H1 (cell line): ENCODE results near the gene PCCA. TPM values are rescaled to one million over a fixed set of nuclear protein-coding genes. Genes with fewer than 3 reads are reported as not detected.
A peak's percentile ranks its signal among the peaks of the same experiment; 100 is the strongest.

Experiments
- CTCF ChIA-PET: fragments of 300-600 bp; sonication (Branson Sonifier 250); formaldehyde crosslinking; loops from one replicate; lab custom pipeline; 2021; ENCODE audit not compliant: partially characterized antibody; lab: Charles Lee
- POLR2A ChIA-PET: fragments of 300-600 bp; sonication (Branson Sonifier 250); formaldehyde crosslinking; loops from one replicate; lab custom pipeline; 2021; ENCODE audit warnings: inconsistent platforms; ENCODE audit not compliant: partially characterized antibody; lab: Charles Lee
- DNase-seq, 2 experiments: peaks; one replicate each; pipeline versions ENCODE4 v3.0.0 to v3.0.0-alpha.2; 2010 to 2022; ENCODE audit warnings: low spot score in 2 of 2, low read depth in 1 of 2, mixed read lengths in 1 of 2
- FAIRE-seq: peaks from 2 replicates; lab custom pipeline; 2011; peaks lifted over from hg19 to GRCh38; lab: Jason Lieb, UNC
- H2AFZ ChIP-seq: 2 replicates; pipeline ENCODE4 v1.8.1; 2012; ENCODE audit warnings: low read length, inconsistent platforms
- H2AK5ac ChIP-seq: 2 replicates; pipeline ENCODE4 v1.6.1; 2013; ENCODE audit warnings: low read depth, low read length
- H2BK120ac ChIP-seq: replicated peaks from 2 replicates; pipeline ENCODE3; 2013; ENCODE audit warnings: low read depth, low read length, inconsistent platforms
- H2BK12ac ChIP-seq: 2 replicates; pipeline ENCODE4 v1.6.1; 2013; ENCODE audit warnings: low read depth, low read length
- H2BK15ac ChIP-seq: 2 replicates; pipeline ENCODE4 v1.6.1; 2013; ENCODE audit warnings: low read length
- H2BK20ac ChIP-seq: 2 replicates; pipeline ENCODE4 v1.6.1; 2013; ENCODE audit warnings: low read length
- H2BK5ac ChIP-seq: 2 replicates; pipeline ENCODE4 v1.6.1; 2013; ENCODE audit warnings: low read depth, low read length
- H3K14ac ChIP-seq: 2 replicates; pipeline ENCODE4 v1.6.1; 2013; ENCODE audit warnings: inconsistent platforms; ENCODE audit not compliant: insufficient read length
- H3K18ac ChIP-seq: 2 replicates; pipeline ENCODE4 v1.6.1; 2013; ENCODE audit warnings: low read length; ENCODE audit errors: extremely low read depth
- H3K23ac ChIP-seq: 2 replicates; pipeline ENCODE4 v1.6.1; 2013; ENCODE audit warnings: inconsistent platforms; ENCODE audit not compliant: insufficient read length
- H3K23me2 ChIP-seq: 2 replicates; pipeline ENCODE4 v1.6.1; 2013; ENCODE audit warnings: low read depth, low read length
- H3K27ac ChIP-seq: 2 replicates; pipeline ENCODE4 v1.6.1; 2011; ENCODE audit warnings: low read depth, low read length, inconsistent platforms
- H3K27me3 ChIP-seq, 4 experiments: replicated peaks in 1 of 4; 1 replicate in 1 of 4; 2 replicates in 3 of 4; pipeline versions ENCODE4 v1.6.1 to v1.8.1; 2011 to 2013; ENCODE audit warnings: low read length in 3 of 4, mild to moderate bottlenecking in 3 of 4, inconsistent platforms in 2 of 4, mixed read lengths in 2 of 4, moderate library complexity in 1 of 4; ENCODE audit not compliant: control insufficient read depth in 3 of 4, insufficient read depth in 3 of 4; ENCODE audit errors: extremely low read depth in 1 of 4
- H3K36me3 ChIP-seq, 4 experiments: 2 replicates each; pipeline versions ENCODE4 v1.6.1 to v1.8.1; 2011 to 2013; ENCODE audit warnings: mild to moderate bottlenecking in 4 of 4, low read length in 3 of 4, moderate library complexity in 2 of 4, control low read depth in 1 of 4, inconsistent platforms in 1 of 4; ENCODE audit not compliant: insufficient read depth in 4 of 4, control insufficient read depth in 2 of 4
- H3K4ac ChIP-seq: replicated peaks from 2 replicates; pipeline ENCODE3; 2013; ENCODE audit warnings: low read length, low read depth, mixed read lengths, inconsistent platforms; ENCODE audit not compliant: insufficient read length
- H3K4me1 ChIP-seq, 4 experiments: replicated peaks in 1 of 4; 1 replicate in 1 of 4; 2 replicates in 3 of 4; pipeline versions ENCODE4 v1.6.1 to v1.8.1; 2011 to 2013; ENCODE audit warnings: low read length in 3 of 4, inconsistent platforms in 2 of 4, mixed read lengths in 1 of 4; ENCODE audit not compliant: insufficient read depth in 4 of 4, control insufficient read depth in 3 of 4
- H3K4me2 ChIP-seq, 2 experiments: 2 replicates each; pipeline versions ENCODE4 v1.6.1 to v1.8.1; 2011 to 2013; ENCODE audit warnings: low read depth in 2 of 2, low read length in 2 of 2, control low read depth in 1 of 2, inconsistent platforms in 1 of 2, mild to moderate bottlenecking in 1 of 2; ENCODE audit not compliant: insufficient read depth in 1 of 2
- H3K4me3 ChIP-seq, 4 experiments: fragments of 200-600, 300-600 bp in 1 of 4; sonication (generic), shearing (Covaris generic), sonication (Bioruptor Twin) in 1 of 4; 2 replicates each; pipeline versions ENCODE4 v1.5.1 to v1.8.1; 2011 to 2016; ENCODE audit warnings: low read length in 4 of 4, low read depth in 3 of 4, control low read depth in 2 of 4, inconsistent platforms in 2 of 4, mild to moderate bottlenecking in 2 of 4, mixed read lengths in 1 of 4, moderate library complexity in 1 of 4; ENCODE audit not compliant: insufficient read depth in 2 of 4; ENCODE audit errors: extremely low read depth in 1 of 4
- H3K56ac ChIP-seq: replicated peaks from 2 replicates; pipeline ENCODE3; 2013; ENCODE audit warnings: low read depth, mild to moderate bottlenecking, mixed read lengths, low read length, inconsistent platforms; ENCODE audit not compliant: insufficient read length
- H3K79me1 ChIP-seq: 2 replicates; pipeline ENCODE4 v1.6.1; 2013; ENCODE audit warnings: low read depth, low read length, control low read depth
- H3K79me2 ChIP-seq, 2 experiments: 2 replicates each; pipeline versions ENCODE4 v1.6.1 to v1.8.1; 2012 to 2013; ENCODE audit warnings: low read length in 2 of 2, mild to moderate bottlenecking in 2 of 2, inconsistent platforms in 1 of 2; ENCODE audit not compliant: insufficient read depth in 2 of 2, control insufficient read depth in 1 of 2
- H3K9ac ChIP-seq, 4 experiments: replicated peaks in 1 of 4; 1 replicate in 1 of 4; 2 replicates in 3 of 4; pipeline versions ENCODE4 v1.6.1 to v1.8.1; 2011 to 2013; ENCODE audit warnings: low read depth in 3 of 4, low read length in 3 of 4, control low read depth in 2 of 4, mild to moderate bottlenecking in 2 of 4, moderate library complexity in 2 of 4, inconsistent platforms in 1 of 4; ENCODE audit errors: extremely low read depth in 1 of 4
- H3K9me3 ChIP-seq, 2 experiments: 2 replicates each; pipeline versions ENCODE4 v1.6.1 to v1.8.1; 2012 to 2013; ENCODE audit warnings: mild to moderate bottlenecking in 2 of 2, moderate library complexity in 2 of 2, control low read depth in 1 of 2, inconsistent platforms in 1 of 2, low read depth in 1 of 2, low read length in 1 of 2, mixed read lengths in 1 of 2; ENCODE audit not compliant: insufficient read depth in 2 of 2
- H4K20me1 ChIP-seq, 2 experiments: replicated peaks in 1 of 2; 2 replicates each; pipeline versions ENCODE3 to v1.8.1; 2011 to 2013; ENCODE audit warnings: inconsistent platforms in 2 of 2, low read length in 2 of 2, mild to moderate bottlenecking in 1 of 2; ENCODE audit not compliant: insufficient read depth in 2 of 2, control insufficient read depth in 1 of 2
- H4K5ac ChIP-seq: 2 replicates; pipeline ENCODE4 v1.6.1; 2013; ENCODE audit warnings: low read length, low read depth, mixed read lengths, inconsistent platforms; ENCODE audit not compliant: insufficient read length
- H4K8ac ChIP-seq: 2 replicates; pipeline ENCODE4 v1.8.0; 2013; ENCODE audit warnings: mild to moderate bottlenecking, moderate library complexity, low read length, inconsistent platforms; ENCODE audit not compliant: insufficient read depth; ENCODE audit errors: extremely low read depth
- H4K91ac ChIP-seq: replicated peaks from 2 replicates; pipeline ENCODE3; 2013; ENCODE audit warnings: low read length, mixed read lengths, inconsistent platforms; ENCODE audit not compliant: insufficient read length
- KDM1A ChIP-seq: fragments of 200-600, 300-600 bp; sonication (generic); IDR thresholded peaks from 2 replicates; pipeline ENCODE4 v1.7.1; 2016; ENCODE audit warnings: mild to moderate bottlenecking, low read length, borderline replicate concordance
- KDM5A ChIP-seq: fragments of 200-600 bp; IDR thresholded peaks from 2 replicates; pipeline ENCODE4 v1.7.1; 2012; ENCODE audit warnings: mild to moderate bottlenecking, low read length, inconsistent platforms, mixed read lengths
- TBP ChIP-seq: IDR thresholded peaks from 2 replicates; pipeline ENCODE4 v1.6.1; 2011; ENCODE audit warnings: low read depth, low read length, improper control_type of control experiment
- WGBS, 2 experiments: shearing (Covaris generic) in 1 of 2; methylation state at CpG; one replicate each; pipeline versions ENCODE4 v1.1.6 to v1.1.7; 2013 to 2015; ENCODE audit warnings: low lambda C conversion rate in 2 of 2, mixed read lengths in 2 of 2, inconsistent platforms in 1 of 2, low coverage in 1 of 2, missing lambda C conversion rate in 1 of 2; ENCODE audit not compliant: insufficient replicate concordance in 2 of 2, insufficient coverage in 1 of 2, insufficient read length in 1 of 2; ENCODE audit errors: extremely low coverage in 1 of 2, missing lambda C conversion rate in 1 of 2; 5-methylcytosine and 5-hydroxymethylcytosine counted together
- polyA plus RNA-seq, 7 experiments: library from polyadenylated mRNA; depleted of rRNA in 3 of 7; stranded (reverse) in 5 of 7; unstranded in 2 of 7; fragments of >200 nt in 5 of 7; fragments of 200-250 nt in 2 of 7; gene quantifications; 1 replicate in 5 of 7; 2 replicates in 1 of 7; 4 replicates in 1 of 7; pipeline versions ENCODE4 v1.2.1 to v1.2.3, GENCODE V29; 2011 to 2013; ENCODE audit warnings: missing spikeins in 2 of 7, mixed read lengths in 2 of 7
- total RNA-seq: library from RNA; stranded (reverse); fragmentation: NEBNext Ultra II Directional; extraction: Animal tissue kit (Norgen Biotek cat#: 25700); gene quantifications from 2 replicates; pipeline ENCODE4 v1.2.1, GENCODE V29; 2021

Gene PCCA
- total and polyA plus RNA-seq, 2 of the 8 experiments (the other 6 are each of a cell fraction or from before 2014, with no cell fraction given) = 18.4 to 49.8 TPM

- Histone ChIP-seq H3K4me1 (peaks cover 0 to 5% (median 2%) of the 10 kb centered on the region in 4 experiments; a peak in 6 of 7 replicates), H3K14ac (no peak overlapping the region), H2BK15ac (no peak overlapping the region), H3K9ac (peak overlapping the region in 3 of 4 experiments; percentile 69 to 84 (median 70); a peak in 6 of 7 replicates), H2AFZ (peak overlapping the region; percentile 8; the same call in 1 of the 2 replicates)
- TF ChIP-seq KDM1A (peak; percentile 9; the same call in 1 of the 2 replicates), KDM5A (no peak), TBP (no peak)
- TF ChIP-seq, all 59 proteins: peak for 1
- Histone ChIP-seq H3K23ac (no peak overlapping the region), H4K20me1 (peaks cover 0 to 11% of the 10 kb centered on the region in 2 experiments), H4K91ac (no peak overlapping the region), H3K36me3 (peaks cover 7 to 19% (median 10%) of the 10 kb centered on the region in 4 experiments; a peak in 6 of 8 replicates), H3K4ac (no peak overlapping the region), H3K23me2 (no peaks in the 10 kb centered on the region), H3K79me1 (peaks cover 11% of the 10 kb centered on the region), H3K27ac (0 out of 2 replicates have a peak overlapping the region, but pooled peaks have one; percentile 49), H3K4me3 (peak overlapping the region; percentile 74 to 92 (median 84)), H2BK120ac (no peak overlapping the region), H3K27me3 (no peaks in the 10 kb centered on the region), H3K4me2 (peak overlapping the region; percentile 84 to 87), H4K5ac (no peak overlapping the region), H2BK12ac (no peak overlapping the region; the same call in 1 of the 2 replicates), H2BK20ac (no peak overlapping the region), H3K9me3 (no peaks in the 10 kb centered on the region), H2BK5ac (peak overlapping the region; percentile 85; the same call in 1 of the 2 replicates), H3K18ac (no peak overlapping the region), H3K79me2 (peaks cover 26 to 61% of the 10 kb centered on the region in 2 experiments), H3K56ac (no peak overlapping the region), H4K8ac (no peak overlapping the region), H2AK5ac (no peak overlapping the region)
- FAIRE-seq (no peak), DNase-seq (peak in 1 of 2 experiments; percentile 55)
- ChIA-PET CTCF (interaction anchor here (1.7 to 2.5 kb wide), 3 partner anchors 130 to 432 kb away, joined by 4 to 10 read pairs (median 4); no protein-coding TSS in a partner anchor), POLR2A (interaction anchor here (1.1 to 1.7 kb wide), 7 partner anchors 10 to 144 kb away, joined by 3 to 4 read pairs (median 4); no protein-coding TSS in a partner anchor)
- WGBS, 2 experiments = 44% methylated on average over 12 of the region's 12 CpGs; no CpG with 5 or more reads in 1 of the 2 experiments
Observed at GRCh38 chr13:100088273-100088643, 635 bp upstream of the PCCA start.
